ENCODE data around the gene NMRK1. TPM values are rescaled to one million over a fixed set of nuclear protein-coding genes. Genes with fewer than 3 reads are reported as not detected.

NMRK1 gene
- total RNA-seq, 1 donor from 2014 or later = 7.9 TPM

GRCh38 chr9:75063556-75064305 lies 24.2 kb downstream of the NMRK1 start:
- no peak overlapping the region for H3K4me3 Mint-ChIP-seq
- TF ChIP-seq, protein P1, sequence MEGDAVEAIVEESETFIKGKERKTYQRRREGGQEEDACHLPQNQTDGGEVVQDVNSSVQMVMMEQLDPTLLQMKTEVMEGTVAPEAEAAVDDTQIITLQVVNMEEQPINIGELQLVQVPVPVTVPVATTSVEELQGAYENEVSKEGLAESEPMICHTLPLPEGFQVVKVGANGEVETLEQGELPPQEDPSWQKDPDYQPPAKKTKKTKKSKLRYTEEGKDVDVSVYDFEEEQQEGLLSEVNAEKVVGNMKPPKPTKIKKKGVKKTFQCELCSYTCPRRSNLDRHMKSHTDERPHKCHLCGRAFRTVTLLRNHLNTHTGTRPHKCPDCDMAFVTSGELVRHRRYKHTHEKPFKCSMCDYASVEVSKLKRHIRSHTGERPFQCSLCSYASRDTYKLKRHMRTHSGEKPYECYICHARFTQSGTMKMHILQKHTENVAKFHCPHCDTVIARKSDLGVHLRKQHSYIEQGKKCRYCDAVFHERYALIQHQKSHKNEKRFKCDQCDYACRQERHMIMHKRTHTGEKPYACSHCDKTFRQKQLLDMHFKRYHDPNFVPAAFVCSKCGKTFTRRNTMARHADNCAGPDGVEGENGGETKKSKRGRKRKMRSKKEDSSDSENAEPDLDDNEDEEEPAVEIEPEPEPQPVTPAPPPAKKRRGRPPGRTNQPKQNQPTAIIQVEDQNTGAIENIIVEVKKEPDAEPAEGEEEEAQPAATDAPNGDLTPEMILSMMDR (IDR thresholded peaks at IDR 0.05; ENCODE audit: unreplicated experiment) = no peak
- H3K9me3 Mint-ChIP-seq = peaks cover 5% of the 10 kb centered on the region
- H3K27me3 Mint-ChIP-seq (ENCODE audit: low read depth) = no peaks in the 10 kb centered on the region
- no peak overlapping the region for H3K27ac Mint-ChIP-seq
- H3K4me1 Mint-ChIP-seq = no peaks in the 10 kb centered on the region
- H3K36me3 Mint-ChIP-seq = no peaks in the 10 kb centered on the region
- no peak for DNase-seq (ENCODE audit: low spot score in 2 of 2, unreplicated experiment in 2 of 2)

DNA sequence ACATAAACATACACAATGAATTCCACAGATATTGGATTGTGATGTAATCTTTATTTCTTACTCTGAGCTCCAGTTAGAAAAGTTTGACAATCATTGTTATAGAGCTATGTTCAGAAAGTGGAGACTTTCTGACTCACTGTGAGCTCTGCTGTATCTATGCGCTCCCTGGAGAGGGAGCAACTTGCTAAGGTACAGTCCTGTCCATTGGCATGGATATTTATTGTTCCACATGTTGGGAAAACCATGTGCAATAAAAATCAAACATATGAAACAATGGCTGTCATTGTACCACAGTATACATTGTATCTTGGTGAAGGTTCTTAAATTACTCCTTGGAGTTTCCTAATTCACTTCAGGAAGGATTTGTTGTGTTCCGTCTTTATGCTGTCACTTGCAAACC lies 26.8 kb downstream of the NMRK1 start:
- TF ChIP-seq, protein P1 (IDR thresholded peaks at IDR 0.05; ENCODE audit: unreplicated experiment) = no peak
- Mint-ChIP-seq H3K27me3 (ENCODE audit: low read depth) (no peaks in the 10 kb centered on the region), H3K4me3 (no peak overlapping the region), H3K9me3 (peaks cover 20% of the 10 kb centered on the region), H3K27ac (no peak overlapping the region), H3K36me3 (no peaks in the 10 kb centered on the region), H3K4me1 (no peaks in the 10 kb centered on the region)
- DNase-seq (ENCODE audit: low spot score in 2 of 2, unreplicated experiment in 2 of 2) = no peak

- H3K4me3 Mint-ChIP-seq = no peak overlapping the region
These were observed 33.5 kb downstream of the NMRK1 start for GRCh38 chr9:75054368-75055001.

GRCh38 chr9:75053869-75054268 lies 34.1 kb downstream of the NMRK1 start:
- Mint-ChIP-seq H3K4me1 (no peaks in the 10 kb centered on the region), H3K27me3 (ENCODE audit: low read depth) (peaks cover 3% of the 10 kb centered on the region), H3K9me3 (peaks cover 23% of the 10 kb centered on the region), H3K4me3 (no peak overlapping the region), H3K27ac (no peak overlapping the region), H3K36me3 (no peaks in the 10 kb centered on the region)
- TF ChIP-seq, protein P1 (IDR thresholded peaks at IDR 0.05; ENCODE audit: unreplicated experiment) = no peak
- DNase-seq (ENCODE audit: low spot score in 2 of 2, unreplicated experiment in 2 of 2) = no peak

More at GRCh38 chr9:75054368-75055001, 33.5 kb downstream of the NMRK1 start:
- H3K27ac Mint-ChIP-seq = no peak overlapping the region
- peaks cover 26% of the 10 kb centered on the region for H3K9me3 Mint-ChIP-seq
- H3K4me1 Mint-ChIP-seq = no peaks in the 10 kb centered on the region
- H3K27me3 Mint-ChIP-seq (ENCODE audit: low read depth) = peaks cover 3% of the 10 kb centered on the region
- DNase-seq (ENCODE audit: low spot score in 2 of 2, unreplicated experiment in 2 of 2) = no peak
- H3K36me3 Mint-ChIP-seq = no peaks in the 10 kb centered on the region
- TF ChIP-seq, protein P1 (IDR thresholded peaks at IDR 0.05; ENCODE audit: unreplicated experiment) = no peak

- no peaks in the 10 kb centered on the region for H3K4me1 Mint-ChIP-seq
These were observed 36.7 kb downstream of the NMRK1 start for GRCh38 chr9:75051285-75051684.

More at GRCh38 chr9:75051285-75051684, 36.7 kb downstream of the NMRK1 start:
- Mint-ChIP-seq H3K27ac (no peak overlapping the region), H3K27me3 (ENCODE audit: low read depth) (peaks cover 3% of the 10 kb centered on the region), H3K4me3 (no peak overlapping the region), H3K36me3 (no peaks in the 10 kb centered on the region), H3K9me3 (peaks cover 8% of the 10 kb centered on the region)
- TF ChIP-seq, protein P1 (IDR thresholded peaks at IDR 0.05; ENCODE audit: unreplicated experiment) = no peak
- no peak for DNase-seq (ENCODE audit: low spot score in 2 of 2, unreplicated experiment in 2 of 2)
